A673 (cell line): ENCODE data around the gene LRRTM1.

Experiments
- EZH2 ChIP-seq: fragments of 200-600 bp; sonication (generic); IDR thresholded peaks from 2 replicates; pipeline ENCODE4 v1.6.1; 2017; ENCODE audit warnings: borderline replicate concordance, low read depth, mild to moderate bottlenecking, mixed read lengths, antibody characterized with exemption, low read length; ENCODE audit not compliant: poor library complexity, severe bottlenecking
- TF ChIP-seq, protein P1 (sequence below): fragments of 300-800, 200-600 bp; sonication (generic); conservative IDR thresholded peaks from 2 replicates; pipeline ENCODE4 v1.5.1; 2017; ENCODE audit warnings: low read depth, mild to moderate bottlenecking, antibody characterized with exemption, low read length, moderate library complexity, mixed read lengths

DNA sequence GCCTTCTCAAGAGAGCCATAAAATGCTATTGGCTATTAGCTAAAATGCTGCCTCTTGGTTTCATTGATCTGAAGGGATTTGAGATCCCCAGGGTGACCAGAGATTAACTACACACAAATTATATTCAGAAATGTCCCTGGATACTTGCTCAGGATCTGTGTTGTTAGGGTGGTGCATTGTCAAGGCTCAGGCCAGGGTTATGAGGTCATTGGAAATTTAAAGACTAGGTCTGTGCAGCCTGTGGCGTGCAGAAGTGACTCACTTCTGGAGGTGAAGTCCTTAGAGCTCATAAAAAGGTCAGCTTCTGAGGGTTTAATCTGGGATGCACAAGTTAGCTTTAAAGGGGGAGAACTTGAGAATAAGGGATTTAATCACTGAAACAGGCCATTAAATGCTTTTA lies 23.5 kb downstream of the LRRTM1 start:
- TF ChIP-seq, protein P1, sequence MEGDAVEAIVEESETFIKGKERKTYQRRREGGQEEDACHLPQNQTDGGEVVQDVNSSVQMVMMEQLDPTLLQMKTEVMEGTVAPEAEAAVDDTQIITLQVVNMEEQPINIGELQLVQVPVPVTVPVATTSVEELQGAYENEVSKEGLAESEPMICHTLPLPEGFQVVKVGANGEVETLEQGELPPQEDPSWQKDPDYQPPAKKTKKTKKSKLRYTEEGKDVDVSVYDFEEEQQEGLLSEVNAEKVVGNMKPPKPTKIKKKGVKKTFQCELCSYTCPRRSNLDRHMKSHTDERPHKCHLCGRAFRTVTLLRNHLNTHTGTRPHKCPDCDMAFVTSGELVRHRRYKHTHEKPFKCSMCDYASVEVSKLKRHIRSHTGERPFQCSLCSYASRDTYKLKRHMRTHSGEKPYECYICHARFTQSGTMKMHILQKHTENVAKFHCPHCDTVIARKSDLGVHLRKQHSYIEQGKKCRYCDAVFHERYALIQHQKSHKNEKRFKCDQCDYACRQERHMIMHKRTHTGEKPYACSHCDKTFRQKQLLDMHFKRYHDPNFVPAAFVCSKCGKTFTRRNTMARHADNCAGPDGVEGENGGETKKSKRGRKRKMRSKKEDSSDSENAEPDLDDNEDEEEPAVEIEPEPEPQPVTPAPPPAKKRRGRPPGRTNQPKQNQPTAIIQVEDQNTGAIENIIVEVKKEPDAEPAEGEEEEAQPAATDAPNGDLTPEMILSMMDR, result no peak
- no peak for TF ChIP-seq EZH2
